OCI-LY7 (cell line): ENCODE data around the gene CFAP54. TPM values are rescaled to one million over a fixed set of nuclear protein-coding genes. Genes with fewer than 3 reads are reported as not detected.

ENCODE experiments used
- BruUV-seq: library from RNA; stranded (reverse); fragments of 400-500 nt; replicated peaks from 2 replicates; lab custom pipeline; 2021; lab: Mats Ljungman, UMichigan
- CTCF ChIA-PET: fragments of 300-600 bp; sonication (Branson Sonifier 250); formaldehyde crosslinking; loops from one replicate; lab custom pipeline; 2022; ENCODE audit warnings: antibody characterized with exemption; ENCODE audit not compliant: unreplicated experiment; lab: Charles Lee
- POLR2A ChIA-PET: fragments of 300-600 bp; sonication (Branson Sonifier 250); formaldehyde crosslinking; loops from one replicate; lab custom pipeline; 2022; ENCODE audit warnings: antibody characterized with exemption; lab: Charles Lee
- DNase-seq: peaks from one replicate; pipeline ENCODE4 v3.0.0-alpha.2; 2015; ENCODE audit warnings: low spot score
- H2AFZ ChIP-seq: fragments of 200-600 bp; sonication (generic), shearing (Covaris generic); 2 replicates; pipeline ENCODE4 v1.6.1; 2014; ENCODE audit warnings: mild to moderate bottlenecking, antibody characterized with exemption, low read length, moderate library complexity
- H3K27ac ChIP-seq: fragments of 200-600 bp; sonication (generic); 2 replicates; pipeline ENCODE4 v1.5.1; 2014; ENCODE audit warnings: mixed run types, low read depth, mild to moderate bottlenecking, moderate library complexity, low read length, inconsistent platforms; ENCODE audit not compliant: poor library complexity, severe bottlenecking
- H3K36me3 ChIP-seq: fragments of 200-600 bp; sonication (generic); 2 replicates; pipeline ENCODE4 v1.6.1; 2014; ENCODE audit warnings: mild to moderate bottlenecking, antibody characterized with exemption, low read length, moderate library complexity, mixed read lengths; ENCODE audit not compliant: insufficient read depth
- H3K4me1 ChIP-seq: fragments of 200-600 bp; sonication (generic); 2 replicates; pipeline ENCODE4 v1.5.1; 2014; ENCODE audit warnings: mild to moderate bottlenecking, low read length; ENCODE audit not compliant: insufficient read depth, poor library complexity, severe bottlenecking
- H3K4me2 ChIP-seq: fragments of 200-600 bp; sonication (generic); 2 replicates; pipeline ENCODE4 v1.6.1; 2014; ENCODE audit warnings: mild to moderate bottlenecking, low read length
- H3K4me3 ChIP-seq: fragments of 200-600 bp; sonication (generic); 2 replicates; pipeline ENCODE4 v1.5.1; 2014; ENCODE audit warnings: mild to moderate bottlenecking, low read depth, low read length; ENCODE audit not compliant: poor library complexity, severe bottlenecking
- H3K79me2 ChIP-seq: fragments of 200-600 bp; sonication (generic); 2 replicates; pipeline ENCODE4 v1.6.1; 2016; ENCODE audit warnings: low read depth, mild to moderate bottlenecking, low read length, moderate library complexity, mixed read lengths; ENCODE audit not compliant: insufficient read depth
- H3K9me2 ChIP-seq: fragments of 200-600 bp; sonication (generic); 2 replicates; pipeline ENCODE4 v1.6.1; 2016; ENCODE audit warnings: mild to moderate bottlenecking, low read length, mixed read lengths; ENCODE audit not compliant: insufficient read depth
- H3K9me3 ChIP-seq: fragments of 200-600 bp; sonication (generic); 2 replicates; pipeline ENCODE4 v1.6.1; 2014; ENCODE audit warnings: mild to moderate bottlenecking, mixed run types, low read length, mixed read lengths
- H4K20me1 ChIP-seq: fragments of 200-600 bp; sonication (generic); 2 replicates; pipeline ENCODE4 v1.6.1; 2014; ENCODE audit warnings: mild to moderate bottlenecking, antibody characterized with exemption, low read length, moderate library complexity, mixed read lengths; ENCODE audit not compliant: insufficient read depth
- EZH2phosphoT487 ChIP-seq: fragments of 200-600 bp; sonication (generic); IDR thresholded peaks from 2 replicates; pipeline ENCODE4 v1.6.1; 2018; ENCODE audit warnings: low read depth, borderline replicate concordance, mild to moderate bottlenecking, mixed run types, antibody characterized with exemption, low read length, moderate library complexity, mixed read lengths
- intact Hi-C: fragments of 100-400 bp; cut with micrococcal nuclease; formaldehyde crosslinking; loops from one replicate; pipeline ENCODE4 v1.10.0; 2022; ENCODE audit not compliant: unreplicated experiment
- total RNA-seq, 2 experiments: library from RNA; depleted of rRNA in 1 of 2; stranded (reverse); fragments of >200 nt in 1 of 2; shearing (Covaris generic) in 1 of 2; gene quantifications; 2 replicates each; pipeline ENCODE4 v1.2.3, GENCODE V29; 2014 to 2022
- TF ChIP-seq, protein P1 (sequence below): fragments of 200-600 bp; sonication (generic); conservative IDR thresholded peaks from 2 replicates; pipeline ENCODE4 v1.5.1; 2014; ENCODE audit warnings: mild to moderate bottlenecking, antibody characterized with exemption, low read length, moderate library complexity, mixed read lengths

Gene CFAP54
- total RNA-seq, 2 experiments from 2014 or later = 0.53 TPM; not detected in 1

DNA sequence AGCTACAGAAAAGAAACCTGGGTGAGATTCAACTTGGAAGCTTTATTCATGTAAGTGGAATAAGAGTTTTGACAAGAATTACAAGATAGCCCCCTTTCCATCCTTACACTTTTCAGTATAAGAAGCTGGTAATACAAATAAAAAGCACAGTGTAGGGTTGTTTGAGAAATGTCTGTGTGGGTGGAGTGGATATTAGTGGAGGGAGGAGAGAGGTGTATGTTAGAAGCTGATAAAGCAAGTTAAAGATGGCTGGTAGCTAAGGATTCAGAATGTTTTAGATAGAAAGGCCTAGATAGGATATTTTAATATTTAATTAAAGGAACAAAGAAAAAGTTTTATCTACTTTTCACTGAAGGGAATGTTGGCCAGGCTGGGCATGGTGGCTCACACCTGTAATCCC lies 12.5 kb downstream of the CFAP54 start:
- peaks cover 26% of the 10 kb centered on the region for H3K4me1 ChIP-seq
- H3K79me2 ChIP-seq = no peaks in the 10 kb centered on the region
- no peak for DNase-seq
- no peaks in the 10 kb centered on the region for H4K20me1 ChIP-seq
- H2AFZ ChIP-seq = peak overlapping the region; percentile 98
- H3K4me3 ChIP-seq = no peak overlapping the region
- H3K27ac ChIP-seq = no peak overlapping the region
- ChIA-PET CTCF (no interaction called here), POLR2A (interaction anchor here (1.0 to 1.1 kb wide), 3 partner anchors 12 to 100 kb away, joined by 3 read pairs; partner anchors contain the start of gene CFAP54)
- no peaks in the 10 kb centered on the region for H3K9me3 ChIP-seq
- no peaks in the 10 kb centered on the region for H3K9me2 ChIP-seq
- no peak overlapping the region; the same call in 1 of the 2 replicates for H3K4me2 ChIP-seq
- H3K36me3 ChIP-seq = no peaks in the 10 kb centered on the region
- intact Hi-C loops = loop anchor here (5.0 kb wide), 1 partner anchor 95 kb away; no protein-coding TSS in a partner anchor
- no peak for TF ChIP-seq EZH2phosphoT487
- TF ChIP-seq, protein P1, sequence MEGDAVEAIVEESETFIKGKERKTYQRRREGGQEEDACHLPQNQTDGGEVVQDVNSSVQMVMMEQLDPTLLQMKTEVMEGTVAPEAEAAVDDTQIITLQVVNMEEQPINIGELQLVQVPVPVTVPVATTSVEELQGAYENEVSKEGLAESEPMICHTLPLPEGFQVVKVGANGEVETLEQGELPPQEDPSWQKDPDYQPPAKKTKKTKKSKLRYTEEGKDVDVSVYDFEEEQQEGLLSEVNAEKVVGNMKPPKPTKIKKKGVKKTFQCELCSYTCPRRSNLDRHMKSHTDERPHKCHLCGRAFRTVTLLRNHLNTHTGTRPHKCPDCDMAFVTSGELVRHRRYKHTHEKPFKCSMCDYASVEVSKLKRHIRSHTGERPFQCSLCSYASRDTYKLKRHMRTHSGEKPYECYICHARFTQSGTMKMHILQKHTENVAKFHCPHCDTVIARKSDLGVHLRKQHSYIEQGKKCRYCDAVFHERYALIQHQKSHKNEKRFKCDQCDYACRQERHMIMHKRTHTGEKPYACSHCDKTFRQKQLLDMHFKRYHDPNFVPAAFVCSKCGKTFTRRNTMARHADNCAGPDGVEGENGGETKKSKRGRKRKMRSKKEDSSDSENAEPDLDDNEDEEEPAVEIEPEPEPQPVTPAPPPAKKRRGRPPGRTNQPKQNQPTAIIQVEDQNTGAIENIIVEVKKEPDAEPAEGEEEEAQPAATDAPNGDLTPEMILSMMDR = no peak
- BruUV-seq = no TSS peak

DNA sequence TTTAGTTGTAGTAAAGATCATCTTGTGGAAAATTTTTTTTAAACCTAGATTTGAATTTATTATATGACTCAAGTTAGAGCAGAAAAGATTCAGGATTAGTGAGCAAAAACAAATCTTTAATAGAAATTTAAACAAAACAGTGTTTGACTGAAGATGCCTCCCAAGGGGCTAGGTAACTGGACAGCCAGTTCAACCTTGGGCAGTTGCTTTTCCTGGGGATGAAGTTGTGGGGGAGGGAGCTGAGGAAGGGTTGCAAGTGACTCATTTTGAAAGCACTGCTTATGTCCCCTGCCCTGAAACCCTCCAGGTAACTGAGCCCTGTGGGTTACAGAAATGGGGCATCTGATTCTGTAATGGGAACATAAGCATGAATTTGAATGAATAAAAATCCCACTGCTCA lies 13.1 kb downstream of the CFAP54 start:
- H3K4me1 ChIP-seq = peaks cover 26% of the 10 kb centered on the region
- H3K36me3 ChIP-seq = no peaks in the 10 kb centered on the region
- CTCF ChIA-PET = no interaction called here
- no peak overlapping the region for H3K4me2 ChIP-seq
- no peaks in the 10 kb centered on the region for H3K9me3 ChIP-seq
- intact Hi-C loops = loop anchor here (5.0 kb wide), 1 partner anchor 95 kb away; no protein-coding TSS in a partner anchor
- H3K4me3 ChIP-seq = no peak overlapping the region
- H3K79me2 ChIP-seq = no peaks in the 10 kb centered on the region
- H2AFZ ChIP-seq = peak overlapping the region; percentile 29; the same call in 1 of the 2 replicates
- no peaks in the 10 kb centered on the region for H3K9me2 ChIP-seq
- no peak overlapping the region for H3K27ac ChIP-seq
- no peak for DNase-seq
- POLR2A ChIA-PET = interaction anchor here (0.8 to 1.1 kb wide), 2 partner anchors 13 to 29 kb away, joined by 3 to 8 read pairs; partner anchors contain the start of gene CFAP54
- no peaks in the 10 kb centered on the region for H4K20me1 ChIP-seq
- BruUV-seq = no TSS peak
- no peak for TF ChIP-seq EZH2phosphoT487
- TF ChIP-seq, protein P1 = no peak

DNA sequence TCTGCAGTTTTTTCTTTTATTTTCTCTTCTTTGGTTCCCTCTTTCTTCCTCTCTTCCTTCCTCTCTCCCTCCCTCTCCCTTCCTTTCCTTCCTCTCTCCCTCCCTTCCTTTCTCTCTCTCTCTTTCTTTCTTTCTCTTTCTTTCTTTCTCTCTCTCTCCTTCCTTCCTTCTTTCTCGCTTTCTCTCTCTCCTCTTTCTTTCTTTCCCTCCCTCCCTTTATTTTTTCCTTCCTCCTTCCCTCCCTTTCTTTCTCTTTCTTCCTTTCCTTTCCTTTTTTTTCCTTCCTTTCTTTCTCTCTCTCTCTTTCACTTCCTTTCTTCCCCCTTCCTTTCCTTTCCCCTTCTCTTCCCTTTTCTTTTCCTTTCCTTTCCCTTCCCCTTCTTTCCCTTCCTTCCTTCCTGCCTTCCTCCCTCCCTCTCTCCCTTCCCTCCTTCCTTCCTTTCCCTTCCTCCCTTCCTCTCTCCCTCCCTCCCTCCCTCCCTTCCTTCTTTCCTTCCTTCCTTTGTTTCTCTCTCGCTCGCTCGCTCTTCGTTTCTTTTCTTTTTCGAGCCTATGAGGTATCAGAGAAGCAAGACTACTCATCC lies 13.7 kb downstream of the CFAP54 start:
- BruUV-seq = no TSS peak
- Histone ChIP-seq H3K4me3 (no peak overlapping the region), H3K4me2 (no peak overlapping the region), H3K36me3 (no peaks in the 10 kb centered on the region), H3K9me3 (no peaks in the 10 kb centered on the region), H3K27ac (no peak overlapping the region), H3K4me1 (peaks cover 26% of the 10 kb centered on the region), H4K20me1 (no peaks in the 10 kb centered on the region), H3K9me2 (no peaks in the 10 kb centered on the region), H2AFZ (peak overlapping the region; percentile 29; the same call in 1 of the 2 replicates), H3K79me2 (no peaks in the 10 kb centered on the region)
- intact Hi-C loops = loop anchor here (5.0 kb wide), 1 partner anchor 96 kb away; no protein-coding TSS in a partner anchor
- POLR2A ChIA-PET = interaction anchor here (0.7 to 0.8 kb wide), 2 partner anchors 14 to 29 kb away, joined by 3 to 8 read pairs; no protein-coding TSS in a partner anchor
- CTCF ChIA-PET = no interaction called here
- no peak for DNase-seq
- no peak for TF ChIP-seq EZH2phosphoT487
- TF ChIP-seq, protein P1 = no peak
